ENCODE measurements around the gene KDM7A.

Gene KDM7A

GRCh38 chr7:140142031-140142430, 34.8 kb downstream of the KDM7A start:
- TF ChIP-seq, protein P1, sequence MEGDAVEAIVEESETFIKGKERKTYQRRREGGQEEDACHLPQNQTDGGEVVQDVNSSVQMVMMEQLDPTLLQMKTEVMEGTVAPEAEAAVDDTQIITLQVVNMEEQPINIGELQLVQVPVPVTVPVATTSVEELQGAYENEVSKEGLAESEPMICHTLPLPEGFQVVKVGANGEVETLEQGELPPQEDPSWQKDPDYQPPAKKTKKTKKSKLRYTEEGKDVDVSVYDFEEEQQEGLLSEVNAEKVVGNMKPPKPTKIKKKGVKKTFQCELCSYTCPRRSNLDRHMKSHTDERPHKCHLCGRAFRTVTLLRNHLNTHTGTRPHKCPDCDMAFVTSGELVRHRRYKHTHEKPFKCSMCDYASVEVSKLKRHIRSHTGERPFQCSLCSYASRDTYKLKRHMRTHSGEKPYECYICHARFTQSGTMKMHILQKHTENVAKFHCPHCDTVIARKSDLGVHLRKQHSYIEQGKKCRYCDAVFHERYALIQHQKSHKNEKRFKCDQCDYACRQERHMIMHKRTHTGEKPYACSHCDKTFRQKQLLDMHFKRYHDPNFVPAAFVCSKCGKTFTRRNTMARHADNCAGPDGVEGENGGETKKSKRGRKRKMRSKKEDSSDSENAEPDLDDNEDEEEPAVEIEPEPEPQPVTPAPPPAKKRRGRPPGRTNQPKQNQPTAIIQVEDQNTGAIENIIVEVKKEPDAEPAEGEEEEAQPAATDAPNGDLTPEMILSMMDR (conservative IDR thresholded peaks at IDR 0.05; ENCODE audit: low read length), result no peak
- DNase-seq (ENCODE audit: low read depth), result no peak

GRCh38 chr7:140141256-140141655, 35.5 kb downstream of the KDM7A start:
- TF ChIP-seq, protein P1 (conservative IDR thresholded peaks at IDR 0.05; ENCODE audit: low read length), result no peak
- DNase-seq (ENCODE audit: low read depth), result no peak
- H3K4me3 ChIP-seq (ENCODE audit: low read length), result no peak overlapping the region

More at GRCh38 chr7:140142031-140142430, 34.8 kb downstream of the KDM7A start:
- no peak overlapping the region for H3K4me3 ChIP-seq (ENCODE audit: low read length)

- DNase-seq (ENCODE audit: low read depth), result no peak
These were observed 39.7 kb downstream of the KDM7A start for GRCh38 chr7:140137078-140137477.

DNA sequence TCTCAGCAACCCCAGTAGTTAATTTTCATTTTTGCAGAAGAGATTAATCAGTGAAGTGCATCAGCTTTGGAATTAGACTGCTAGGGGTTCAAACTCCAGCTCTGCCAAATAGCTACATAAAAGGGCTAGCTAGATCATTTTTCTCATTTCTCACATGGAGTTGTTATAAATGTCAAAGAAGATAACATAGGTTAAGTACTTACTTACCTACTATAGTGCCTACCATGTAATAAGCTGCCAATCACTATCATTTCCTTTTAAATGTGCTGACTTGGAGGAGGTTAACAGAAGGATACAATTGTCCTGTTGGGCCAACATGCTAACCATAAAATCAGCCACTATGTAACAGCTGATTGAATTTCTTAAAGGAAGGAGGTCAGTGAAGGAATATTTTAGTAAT, 40.7 kb downstream of the KDM7A start:
- no peak for DNase-seq (ENCODE audit: low read depth)
- TF ChIP-seq, protein P1 (conservative IDR thresholded peaks at IDR 0.05; ENCODE audit: low read length), result no peak
- H3K4me3 ChIP-seq (ENCODE audit: low read length), result no peak overlapping the region

More at GRCh38 chr7:140137078-140137477, 39.7 kb downstream of the KDM7A start:
- H3K4me3 ChIP-seq (ENCODE audit: low read length), result no peak overlapping the region
- TF ChIP-seq, protein P1 (conservative IDR thresholded peaks at IDR 0.05; ENCODE audit: low read length), result no peak

GRCh38 chr7:140134039-140134438, 42.7 kb downstream of the KDM7A start:
- TF ChIP-seq, protein P1 (conservative IDR thresholded peaks at IDR 0.05; ENCODE audit: low read length), result no peak
- H3K4me3 ChIP-seq (ENCODE audit: low read length), result no peak overlapping the region
- no peak for DNase-seq (ENCODE audit: low read depth)

GRCh38 chr7:140127360-140128127, 49.2 kb downstream of the KDM7A start:
- TF ChIP-seq, protein P1 (conservative IDR thresholded peaks at IDR 0.05; ENCODE audit: low read length), result no peak
- no peak overlapping the region for H3K4me3 ChIP-seq (ENCODE audit: low read length)
- DNase-seq (ENCODE audit: low read depth), result no peak

DNA sequence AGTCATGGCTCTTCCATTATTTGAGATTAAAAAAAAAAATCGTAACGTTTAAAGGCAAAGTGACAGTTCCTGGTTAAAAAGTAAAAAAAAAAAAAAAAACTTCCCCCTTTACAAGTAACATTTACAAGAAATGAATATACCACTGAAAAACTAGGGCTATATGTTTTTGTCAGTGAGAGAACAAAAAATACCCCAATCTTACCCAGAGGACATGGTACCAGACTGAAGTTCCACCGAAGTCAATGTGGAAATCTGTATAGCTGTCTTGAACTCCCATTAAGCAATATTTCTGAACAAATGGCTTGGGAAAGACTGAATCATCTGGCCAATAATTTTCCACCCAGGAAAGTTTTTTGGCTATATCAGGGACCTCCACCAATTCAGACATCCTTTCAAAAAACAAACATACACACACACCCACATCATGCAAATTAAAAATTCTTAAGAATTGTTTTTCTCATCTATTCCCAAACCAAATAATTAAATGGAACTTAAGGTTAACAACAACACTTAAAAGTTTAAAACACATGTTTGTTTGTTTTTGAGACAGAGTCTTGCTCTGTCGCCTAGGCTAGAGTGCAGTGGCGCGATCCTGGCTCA, 50.2 kb downstream of the KDM7A start:
- no peak for DNase-seq (ENCODE audit: low read depth)
- TF ChIP-seq, protein P1 (conservative IDR thresholded peaks at IDR 0.05; ENCODE audit: low read length), result no peak
- H3K4me3 ChIP-seq (ENCODE audit: low read length), result no peak overlapping the region
